HEK293 (cell line): ENCODE measurements around the gene NAA16.

Source experiments
- CTCF ChIA-PET: fragments of 350-600 bp; formaldehyde crosslinking; extraction: SDS; loops from one replicate; lab custom pipeline; 2021; ENCODE audit warnings: antibody characterized with exemption; lab: Yijun Ruan, JAX
- POLR2A ChIA-PET: fragments of 300-600 bp; formaldehyde crosslinking; extraction: SDS; loops from one replicate; lab custom pipeline; 2020; ENCODE audit warnings: antibody characterized with exemption, inconsistent platforms; lab: Yijun Ruan, JAX
- H3K27ac ChIP-seq: fragments of 200-500 bp; sonication (Bioruptor generic); 2 replicates; pipeline ENCODE4 v1.5.1; 2014; ENCODE audit warnings: low read depth, low read length, control low read depth, inconsistent platforms; ENCODE audit errors: extremely low read depth
- H3K36me3 ChIP-seq, 2 experiments: fragments of 200-500 bp in 1 of 2; sonication (Bioruptor generic) in 1 of 2; 1 replicate in 1 of 2; 2 replicates in 1 of 2; pipeline ENCODE4 v1.5.1; 2014 to 2017; ENCODE audit warnings: inconsistent platforms in 2 of 2, low read length in 2 of 2; ENCODE audit not compliant: control insufficient read depth in 2 of 2, insufficient read depth in 1 of 2
- H3K4me1 ChIP-seq: fragments of 200-500 bp; sonication (Bioruptor generic); 2 replicates; pipeline ENCODE4 v1.5.1; 2014; ENCODE audit warnings: mild to moderate bottlenecking, low read length, inconsistent platforms; ENCODE audit not compliant: control insufficient read depth, insufficient read depth
- H3K4me3 ChIP-seq: 2 replicates; pipeline ENCODE4 v1.5.1; 2011; ENCODE audit warnings: low read depth, mild to moderate bottlenecking, control low read depth, low read length, moderate library complexity
- H3K9me3 ChIP-seq: fragments of 200-500 bp; sonication (Bioruptor generic); 2 replicates; pipeline ENCODE4 v1.5.1; 2014; ENCODE audit warnings: low read depth, low read length, inconsistent platforms; ENCODE audit not compliant: control insufficient read depth, insufficient read depth
- KLF8 ChIP-seq: fragments of 450-650 bp; formaldehyde crosslinking; IDR thresholded peaks from 2 replicates; pipeline ENCODE4 v1.5.1; 2016; ENCODE audit warnings: missing biosample characterization, missing genetic modification characterization
- MYNN ChIP-seq: fragments of 450-650 bp; formaldehyde crosslinking; IDR thresholded peaks from 2 replicates; pipeline ENCODE4 v1.5.1; 2016; ENCODE audit warnings: missing biosample characterization, missing genetic modification characterization, borderline replicate concordance
- OVOL3 ChIP-seq: fragments of 450-650 bp; formaldehyde crosslinking; IDR thresholded peaks from 2 replicates; pipeline ENCODE4 v1.5.1; 2016; ENCODE audit warnings: missing biosample characterization, missing genetic modification characterization
- PATZ1 ChIP-seq: fragments of 450-650 bp; formaldehyde crosslinking; IDR thresholded peaks from 2 replicates; pipeline ENCODE4 v1.5.1; 2016; ENCODE audit warnings: missing biosample characterization, missing genetic modification characterization
- REPIN1 ChIP-seq: fragments of 450-650 bp; formaldehyde crosslinking; IDR thresholded peaks from 2 replicates; pipeline ENCODE4 v1.5.1; 2017; ENCODE audit warnings: missing biosample characterization, missing genetic modification characterization, low read depth
- SP3 ChIP-seq: fragments of 450-650 bp; formaldehyde crosslinking; IDR thresholded peaks from 2 replicates; pipeline ENCODE4 v1.5.1; 2016; ENCODE audit warnings: missing biosample characterization, missing genetic modification characterization
- ZBTB1 ChIP-seq: fragments of 450-650 bp; formaldehyde crosslinking; IDR thresholded peaks from 2 replicates; pipeline ENCODE4 v1.5.1; 2016; ENCODE audit warnings: missing biosample characterization, missing genetic modification characterization
- ZNF169 ChIP-seq: fragments of 450-650 bp; formaldehyde crosslinking; IDR thresholded peaks from 2 replicates; pipeline ENCODE4 v1.5.1; 2016; ENCODE audit warnings: missing biosample characterization, missing genetic modification characterization
- ZNF175 ChIP-seq: fragments of 450-650 bp; formaldehyde crosslinking; IDR thresholded peaks from 2 replicates; pipeline ENCODE4 v1.5.1; 2016; ENCODE audit warnings: missing biosample characterization, missing genetic modification characterization
- ZNF280D ChIP-seq: fragments of 450-650 bp; formaldehyde crosslinking; IDR thresholded peaks from 2 replicates; pipeline ENCODE4 v1.5.1; 2016; ENCODE audit warnings: missing biosample characterization, missing genetic modification characterization
- ZNF324 ChIP-seq: fragments of 450-650 bp; formaldehyde crosslinking; IDR thresholded peaks from 2 replicates; pipeline ENCODE4 v1.5.1; 2016; ENCODE audit warnings: missing biosample characterization, missing genetic modification characterization
- ZNF335 ChIP-seq: fragments of 450-650 bp; formaldehyde crosslinking; conservative IDR thresholded peaks from 2 replicates; pipeline ENCODE4 v1.5.1; 2016; ENCODE audit warnings: missing biosample characterization, missing genetic modification characterization
- ZNF354C ChIP-seq: fragments of 450-650 bp; formaldehyde crosslinking; IDR thresholded peaks from 2 replicates; pipeline ENCODE4 v1.5.1; 2016; ENCODE audit warnings: missing biosample characterization, missing genetic modification characterization, low read depth, borderline replicate concordance
- ZNF473 ChIP-seq: fragments of 450-650 bp; formaldehyde crosslinking; IDR thresholded peaks from 2 replicates; pipeline ENCODE4 v1.5.1; 2017; ENCODE audit warnings: missing biosample characterization, missing genetic modification characterization
- ZNF544 ChIP-seq: fragments of 450-650 bp; formaldehyde crosslinking; IDR thresholded peaks from 2 replicates; pipeline ENCODE4 v1.5.0; 2017; ENCODE audit warnings: missing biosample characterization, missing genetic modification characterization
- ZNF560 ChIP-seq: fragments of 450-650 bp; formaldehyde crosslinking; IDR thresholded peaks from 2 replicates; pipeline ENCODE4 v1.5.1; 2017; ENCODE audit warnings: missing biosample characterization, missing genetic modification characterization, borderline replicate concordance
- ZNF76 ChIP-seq: fragments of 450-650 bp; formaldehyde crosslinking; IDR thresholded peaks from 2 replicates; pipeline ENCODE4; 2016; ENCODE audit warnings: low read depth, missing biosample characterization, missing genetic modification characterization, borderline replicate concordance
- ZNF791 ChIP-seq: fragments of 450-650 bp; formaldehyde crosslinking; IDR thresholded peaks from 2 replicates; pipeline ENCODE4 v1.5.1; 2016; ENCODE audit warnings: missing biosample characterization, missing genetic modification characterization
- ZNF792 ChIP-seq: fragments of 450-650 bp; formaldehyde crosslinking; IDR thresholded peaks from 2 replicates; pipeline ENCODE4 v1.5.1; 2016; ENCODE audit warnings: missing biosample characterization, missing genetic modification characterization
- ZNF830 ChIP-seq: fragments of 450-650 bp; IDR thresholded peaks from 2 replicates; pipeline ENCODE4 v1.5.0; 2018; ENCODE audit warnings: missing biosample characterization, missing genetic modification characterization, low read depth, mild to moderate bottlenecking, moderate library complexity
- TF ChIP-seq, protein P1 (sequence below): fragments of 450-650 bp; formaldehyde crosslinking; IDR thresholded peaks from 2 replicates; pipeline ENCODE4 v1.5.1; 2016; ENCODE audit warnings: missing biosample characterization, missing genetic modification characterization

The NAA16 gene

GRCh38 chr13:41345165-41345913 is 34.3 kb downstream of the NAA16 start:
- no peak overlapping the region for H3K27ac ChIP-seq
- no peaks in the 10 kb centered on the region for H3K4me1 ChIP-seq
- ChIA-PET POLR2A (no interaction called here), CTCF (no interaction called here)
- TF ChIP-seq OVOL3 (tag by site-specific recombination) (no peak), ZNF473 (no peak), ZNF791 (tag by site-specific recombination) (no peak), ZNF169 (tag by site-specific recombination) (no peak), SP3 (no peak), REPIN1 (no peak), KLF8 (tag by site-specific recombination) (no peak), PATZ1 (no peak), ZNF76 (no peak), ZNF280D (tag by site-specific recombination) (no peak), ZNF792 (tag by site-specific recombination) (no peak), MYNN (no peak), ZNF335 (tag by site-specific recombination) (no peak), ZNF354C (no peak)
- no peaks in the 10 kb centered on the region for H3K9me3 ChIP-seq
- H3K4me3 ChIP-seq = no peak overlapping the region
- H3K36me3 ChIP-seq = peaks cover 12 to 25% of the 10 kb centered on the region in 2 experiments

DNA sequence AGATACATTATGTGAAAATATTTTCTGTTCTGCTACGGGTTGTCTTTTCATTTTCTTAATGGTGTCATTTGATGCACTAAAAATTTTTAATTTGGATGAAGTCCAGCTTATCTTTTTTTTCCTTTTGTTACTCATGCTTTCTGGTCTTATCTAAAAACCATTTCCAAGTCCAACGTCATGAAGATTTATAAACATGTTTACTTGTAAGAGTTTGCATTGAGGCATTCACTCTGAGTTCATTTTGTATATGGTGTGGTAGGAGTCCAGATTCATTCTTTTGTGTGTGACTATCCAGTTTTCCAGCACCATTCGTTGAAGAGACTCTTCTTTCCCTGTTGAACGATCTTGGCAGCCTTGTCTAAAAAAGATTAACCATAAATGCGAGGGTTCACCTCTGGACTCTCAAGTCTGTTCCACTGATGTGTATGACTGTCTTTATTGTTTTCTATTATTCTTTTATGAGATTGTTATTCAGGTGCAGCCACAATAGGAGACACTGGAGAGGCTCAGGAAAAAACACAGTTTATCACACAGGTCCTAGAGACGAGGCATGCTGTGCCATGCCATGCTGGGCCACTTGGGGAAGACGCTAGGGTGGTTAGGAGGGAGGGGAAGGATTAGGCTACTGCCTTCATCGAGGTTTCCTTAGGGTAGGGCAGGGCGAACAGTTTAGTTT is 35.0 kb downstream of the NAA16 start:
- Histone ChIP-seq H3K9me3 (no peaks in the 10 kb centered on the region), H3K36me3 (peaks cover 12 to 23% of the 10 kb centered on the region in 2 experiments), H3K4me3 (no peak overlapping the region), H3K27ac (no peak overlapping the region), H3K4me1 (no peaks in the 10 kb centered on the region)
- TF ChIP-seq, protein P1, sequence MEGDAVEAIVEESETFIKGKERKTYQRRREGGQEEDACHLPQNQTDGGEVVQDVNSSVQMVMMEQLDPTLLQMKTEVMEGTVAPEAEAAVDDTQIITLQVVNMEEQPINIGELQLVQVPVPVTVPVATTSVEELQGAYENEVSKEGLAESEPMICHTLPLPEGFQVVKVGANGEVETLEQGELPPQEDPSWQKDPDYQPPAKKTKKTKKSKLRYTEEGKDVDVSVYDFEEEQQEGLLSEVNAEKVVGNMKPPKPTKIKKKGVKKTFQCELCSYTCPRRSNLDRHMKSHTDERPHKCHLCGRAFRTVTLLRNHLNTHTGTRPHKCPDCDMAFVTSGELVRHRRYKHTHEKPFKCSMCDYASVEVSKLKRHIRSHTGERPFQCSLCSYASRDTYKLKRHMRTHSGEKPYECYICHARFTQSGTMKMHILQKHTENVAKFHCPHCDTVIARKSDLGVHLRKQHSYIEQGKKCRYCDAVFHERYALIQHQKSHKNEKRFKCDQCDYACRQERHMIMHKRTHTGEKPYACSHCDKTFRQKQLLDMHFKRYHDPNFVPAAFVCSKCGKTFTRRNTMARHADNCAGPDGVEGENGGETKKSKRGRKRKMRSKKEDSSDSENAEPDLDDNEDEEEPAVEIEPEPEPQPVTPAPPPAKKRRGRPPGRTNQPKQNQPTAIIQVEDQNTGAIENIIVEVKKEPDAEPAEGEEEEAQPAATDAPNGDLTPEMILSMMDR (tag by site-specific recombination) = no peak
- TF ChIP-seq ZNF473 (no peak), ZNF280D (tag by site-specific recombination) (no peak), SP3 (no peak), ZNF560 (tag by site-specific recombination) (no peak), ZNF324 (tag by site-specific recombination) (no peak), ZBTB1 (no peak), ZNF830 (no peak), ZNF544 (tag by site-specific recombination) (no peak), ZNF175 (no peak)
- ChIA-PET POLR2A (no interaction called here), CTCF (no interaction called here)
